Measurements from ENCODE around the gene EML4. TPM values are rescaled to one million over a fixed set of nuclear protein-coding genes. Genes with fewer than 3 reads are reported as not detected.

EML4 gene
- total and polyA plus RNA-seq, 12 donors, result 29.9 to 64.0 (median 51.9) TPM

- intact Hi-C loops (cut with DNase I), result no loop called here
- 91 to 100% (median 96%) methylated on average over 2 of the region's 2 CpGs for WGBS, 4 donors
- Histone ChIP-seq H3K4me3 (no peak overlapping the region), H3K9me3 (replicated peaks in 1 of 3) (no peaks in the 10 kb centered on the region), H3K27ac (no peak overlapping the region), H3K4me1 (replicated peaks in 1 of 2) (peaks cover 0 to 7% of the 10 kb centered on the region in 2 donors), H3K36me3 (replicated peaks in 1 of 2) (peaks cover 0 to 8% of the 10 kb centered on the region in 2 donors), H3K27me3 (no peaks in the 10 kb centered on the region)
- TF ChIP-seq CTCF (IDR thresholded peaks at IDR 0.05) (no peak), POLR2A (IDR thresholded peaks at IDR 0.05) (no peak)
- DNase-seq, result no peak
Measured at GRCh38 chr2:42309366-42309765, 140.2 kb downstream of the EML4 start.

GRCh38 chr2:42310007-42310515 is 140.9 kb downstream of the EML4 start:
- Histone ChIP-seq H3K27me3 (no peaks in the 10 kb centered on the region), H3K27ac (no peak overlapping the region), H3K4me3 (no peak overlapping the region), H3K4me1 (replicated peaks in 1 of 2) (peaks cover 0 to 7% of the 10 kb centered on the region in 2 donors), H3K36me3 (replicated peaks in 1 of 2) (peaks cover 0 to 5% of the 10 kb centered on the region in 2 donors), H3K9me3 (replicated peaks in 1 of 3) (no peaks in the 10 kb centered on the region)
- intact Hi-C loops (cut with DNase I), result no loop called here
- no peak for TF ChIP-seq POLR2A (IDR thresholded peaks at IDR 0.05)
- no peak for TF ChIP-seq CTCF (IDR thresholded peaks at IDR 0.05)
- no peak for DNase-seq
- 96 to 100% (median 99%) methylated on average over 1 of the region's 1 CpG for WGBS, 4 donors

- intact Hi-C loops (cut with DNase I), result no loop called here
- 70 to 88% (median 77%) methylated on average over 4 of the region's 4 CpGs for WGBS, 4 donors
- H3K27ac ChIP-seq, result no peak overlapping the region
- H3K36me3 ChIP-seq (replicated peaks in 1 of 2), result peaks cover 0 to 11% of the 10 kb centered on the region in 2 donors
- H3K9me3 ChIP-seq (replicated peaks in 1 of 3), result no peaks in the 10 kb centered on the region
- H3K4me1 ChIP-seq (replicated peaks in 1 of 2), result peaks cover 0 to under 1% of the 10 kb centered on the region in 2 donors
- DNase-seq, result no peak
- H3K27me3 ChIP-seq, result no peaks in the 10 kb centered on the region
- H3K4me3 ChIP-seq, result no peak overlapping the region
- TF ChIP-seq POLR2A (IDR thresholded peaks at IDR 0.05) (no peak), CTCF (IDR thresholded peaks at IDR 0.05) (no peak)
Measured at GRCh38 chr2:42312106-42312505, 143.0 kb downstream of the EML4 start.

GRCh38 chr2:42314892-42315468 is 145.8 kb downstream of the EML4 start:
- Histone ChIP-seq H3K9me3 (replicated peaks in 1 of 3) (no peaks in the 10 kb centered on the region), H3K4me3 (no peak overlapping the region), H3K36me3 (replicated peaks in 1 of 2) (peaks cover 0 to 9% of the 10 kb centered on the region in 2 donors), H3K4me1 (replicated peaks in 1 of 2) (no peaks in the 10 kb centered on the region), H3K27me3 (no peaks in the 10 kb centered on the region), H3K27ac (no peak overlapping the region)
- intact Hi-C loops (cut with DNase I), result no loop called here
- WGBS, 4 donors, result 81 to 93% (median 87%) methylated on average over 3 of the region's 3 CpGs
- DNase-seq, result no peak
- no peak for TF ChIP-seq CTCF (IDR thresholded peaks at IDR 0.05)

All from adrenal gland (tissue), 12 donors.